DOHH2 (cell line): Measurements from ENCODE around the gene ZDHHC13.

Experiments
- H3F3A ChIP-seq: fragments of 200-600 bp; sonication (generic), shearing (Covaris generic); 2 replicates; pipeline ENCODE4 v1.6.0; 2016; ENCODE audit warnings: antibody characterized with exemption, mild to moderate bottlenecking; ENCODE audit not compliant: control insufficient read depth, insufficient read depth
- H3K27ac ChIP-seq: fragments of 200-600 bp; sonication (generic); 2 replicates; pipeline ENCODE4 v1.5.1; 2014; ENCODE audit warnings: low read depth, mild to moderate bottlenecking, low read length, moderate library complexity
- H3K27me3 ChIP-seq: fragments of 200-600 bp; sonication (generic); 2 replicates; pipeline ENCODE4 v1.6.1; 2014; ENCODE audit warnings: mild to moderate bottlenecking, low read length, mixed read lengths; ENCODE audit not compliant: control insufficient read depth
- H3K36me3 ChIP-seq: fragments of 200-600 bp; sonication (generic); 2 replicates; pipeline ENCODE4 v1.6.1; 2014; ENCODE audit warnings: mild to moderate bottlenecking, low read length, moderate library complexity, mixed read lengths; ENCODE audit not compliant: control insufficient read depth
- H3K4me1 ChIP-seq: fragments of 200-600 bp; sonication (generic); 2 replicates; pipeline ENCODE4 v1.6.1; 2014; ENCODE audit warnings: mild to moderate bottlenecking, low read length, mixed read lengths; ENCODE audit not compliant: control insufficient read depth
- H3K4me2 ChIP-seq: fragments of 200-600 bp; sonication (generic); 2 replicates; pipeline ENCODE4 v1.6.0; 2014; ENCODE audit warnings: mild to moderate bottlenecking, low read length, moderate library complexity
- H3K4me3 ChIP-seq: fragments of 200-600 bp; sonication (generic); 2 replicates; pipeline ENCODE4 v1.5.1; 2014; ENCODE audit warnings: mild to moderate bottlenecking, low read length, mixed read lengths
- H3K79me2 ChIP-seq: fragments of 200-600 bp; sonication (generic); 2 replicates; pipeline ENCODE4 v1.6.1; 2014; ENCODE audit warnings: mild to moderate bottlenecking, low read length, mixed read lengths; ENCODE audit not compliant: control insufficient read depth
- H3K9me2 ChIP-seq: fragments of 200-600 bp; sonication (generic); replicated peaks from 2 replicates; pipeline ENCODE4 v1.6.1; 2014; ENCODE audit warnings: mild to moderate bottlenecking, low read length, mixed read lengths; ENCODE audit not compliant: control insufficient read depth
- H3K9me3 ChIP-seq: fragments of 200-600 bp; sonication (generic); 2 replicates; pipeline ENCODE4 v1.6.1; 2014; ENCODE audit warnings: antibody characterized with exemption, low read length, mixed read lengths; ENCODE audit not compliant: control insufficient read depth, insufficient read depth
- H4K20me1 ChIP-seq: fragments of 200-600 bp; sonication (generic); 2 replicates; pipeline ENCODE4 v1.6.0; 2014; ENCODE audit warnings: low read depth, mild to moderate bottlenecking, antibody characterized with exemption, low read length, moderate library complexity; ENCODE audit not compliant: control insufficient read depth, insufficient read depth
- EZH2phosphoT487 ChIP-seq: fragments of 200-600 bp; sonication (generic); IDR thresholded peaks from 2 replicates; pipeline ENCODE4 v1.6.1; 2017; ENCODE audit warnings: borderline replicate concordance, mild to moderate bottlenecking, antibody characterized with exemption, low read length, moderate library complexity, mixed read lengths
- TF ChIP-seq, protein P1 (sequence below): fragments of 200-600 bp; sonication (generic); IDR thresholded peaks from one replicate; pipeline ENCODE4 v1.5.1; 2014; ENCODE audit warnings: antibody characterized with exemption, mild to moderate bottlenecking, low read depth, low read length; ENCODE audit not compliant: poor library complexity, severe bottlenecking

Gene ZDHHC13

DNA sequence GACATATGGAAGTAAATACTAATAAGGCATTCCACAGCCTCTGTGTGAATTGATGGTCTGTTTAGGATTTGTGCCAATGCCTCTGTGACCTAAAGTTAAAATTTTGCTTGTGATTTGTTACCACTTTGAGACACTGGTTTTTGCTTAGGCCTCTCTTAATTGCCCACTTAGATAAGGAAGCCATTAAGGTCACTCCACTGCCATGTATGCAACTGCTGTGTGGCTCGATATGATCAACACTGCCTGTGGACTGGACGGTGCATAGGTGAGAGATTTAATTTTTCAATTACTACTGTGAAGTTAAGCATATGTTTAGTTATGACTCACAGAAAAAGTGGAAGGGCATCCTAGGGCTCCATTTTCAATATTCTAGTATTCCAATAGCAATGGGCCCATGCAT, 47.9 kb downstream of the ZDHHC13 start:
- Histone ChIP-seq H3K4me3 (no peak overlapping the region), H3K9me3 (no peaks in the 10 kb centered on the region), H3K9me2 (no peaks in the 10 kb centered on the region), H3K4me1 (no peaks in the 10 kb centered on the region), H3K27ac (no peak overlapping the region), H4K20me1 (no peaks in the 10 kb centered on the region), H3K27me3 (no peaks in the 10 kb centered on the region), H3K79me2 (no peaks in the 10 kb centered on the region), H3K36me3 (peaks cover 59% of the 10 kb centered on the region), H3F3A (no peaks in the 10 kb centered on the region), H3K4me2 (no peak overlapping the region)
- no peak for TF ChIP-seq EZH2phosphoT487
- TF ChIP-seq, protein P1, sequence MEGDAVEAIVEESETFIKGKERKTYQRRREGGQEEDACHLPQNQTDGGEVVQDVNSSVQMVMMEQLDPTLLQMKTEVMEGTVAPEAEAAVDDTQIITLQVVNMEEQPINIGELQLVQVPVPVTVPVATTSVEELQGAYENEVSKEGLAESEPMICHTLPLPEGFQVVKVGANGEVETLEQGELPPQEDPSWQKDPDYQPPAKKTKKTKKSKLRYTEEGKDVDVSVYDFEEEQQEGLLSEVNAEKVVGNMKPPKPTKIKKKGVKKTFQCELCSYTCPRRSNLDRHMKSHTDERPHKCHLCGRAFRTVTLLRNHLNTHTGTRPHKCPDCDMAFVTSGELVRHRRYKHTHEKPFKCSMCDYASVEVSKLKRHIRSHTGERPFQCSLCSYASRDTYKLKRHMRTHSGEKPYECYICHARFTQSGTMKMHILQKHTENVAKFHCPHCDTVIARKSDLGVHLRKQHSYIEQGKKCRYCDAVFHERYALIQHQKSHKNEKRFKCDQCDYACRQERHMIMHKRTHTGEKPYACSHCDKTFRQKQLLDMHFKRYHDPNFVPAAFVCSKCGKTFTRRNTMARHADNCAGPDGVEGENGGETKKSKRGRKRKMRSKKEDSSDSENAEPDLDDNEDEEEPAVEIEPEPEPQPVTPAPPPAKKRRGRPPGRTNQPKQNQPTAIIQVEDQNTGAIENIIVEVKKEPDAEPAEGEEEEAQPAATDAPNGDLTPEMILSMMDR = no peak

DNA sequence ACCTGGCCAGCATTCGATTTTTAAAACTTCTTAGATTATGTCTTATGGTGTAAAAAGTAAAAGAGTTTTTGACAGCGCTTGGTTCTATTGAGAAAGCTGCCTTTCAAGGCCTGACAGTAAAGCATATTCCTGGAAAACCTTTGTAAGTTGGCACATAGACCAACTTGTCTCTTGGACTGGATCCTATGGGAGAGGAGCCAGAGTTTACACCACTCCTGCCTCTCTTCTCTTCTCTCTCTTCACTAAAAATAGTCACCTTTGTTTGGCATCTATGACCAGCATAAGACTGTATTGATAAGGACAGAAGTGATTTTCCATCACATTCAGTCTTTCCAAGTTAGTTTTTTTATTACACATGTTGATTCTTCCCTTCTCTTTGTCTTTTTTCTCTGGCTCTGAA, 51.1 kb downstream of the ZDHHC13 start:
- Histone ChIP-seq H3F3A (no peaks in the 10 kb centered on the region), H3K4me1 (no peaks in the 10 kb centered on the region), H3K4me3 (no peak overlapping the region), H3K27me3 (no peaks in the 10 kb centered on the region), H3K36me3 (peaks cover 71% of the 10 kb centered on the region), H3K79me2 (no peaks in the 10 kb centered on the region), H3K27ac (no peak overlapping the region), H4K20me1 (no peaks in the 10 kb centered on the region), H3K4me2 (no peak overlapping the region), H3K9me3 (no peaks in the 10 kb centered on the region), H3K9me2 (no peaks in the 10 kb centered on the region)
- no peak for TF ChIP-seq EZH2phosphoT487
- TF ChIP-seq, protein P1 = no peak

- Histone ChIP-seq H3K4me3 (no peak overlapping the region), H3K4me2 (no peak overlapping the region), H3K27me3 (no peaks in the 10 kb centered on the region), H3K9me2 (no peaks in the 10 kb centered on the region), H3K36me3 (peaks cover 61% of the 10 kb centered on the region), H3K79me2 (no peaks in the 10 kb centered on the region), H3K27ac (no peak overlapping the region), H4K20me1 (no peaks in the 10 kb centered on the region), H3F3A (no peaks in the 10 kb centered on the region), H3K9me3 (no peaks in the 10 kb centered on the region), H3K4me1 (no peaks in the 10 kb centered on the region)
- TF ChIP-seq, protein P1 = no peak
- no peak for TF ChIP-seq EZH2phosphoT487
Observed at GRCh38 chr11:19173004-19173689, 56.2 kb downstream of the ZDHHC13 start.
